SH-SY5Y (cell line): ENCODE measurements around the gene VGF.

Experiments used
- GATA2 ChIP-seq: IDR thresholded peaks from 2 replicates; pipeline ENCODE4 v1.6.1; 2011; ENCODE audit warnings: mild to moderate bottlenecking, low read depth, low read length
- GATA3 ChIP-seq: IDR thresholded peaks from 2 replicates; pipeline ENCODE4 v1.6.1; 2011; ENCODE audit warnings: low read depth, mild to moderate bottlenecking, low read length, moderate library complexity

Gene VGF

GRCh38 chr7:101195884-101196283 lies 30.5 kb upstream of the VGF start:
- TF ChIP-seq GATA3, result no peak
- TF ChIP-seq GATA2, result no peak

- TF ChIP-seq GATA3 (no peak), GATA2 (no peak)
These were observed 23.7 kb upstream of the VGF start for GRCh38 chr7:101189109-101189508.

GRCh38 chr7:101186844-101187428 lies 21.6 kb upstream of the VGF start:
- TF ChIP-seq GATA3, result no peak
- no peak for TF ChIP-seq GATA2

- no peak for TF ChIP-seq GATA2
- no peak for TF ChIP-seq GATA3
These were observed 20.8 kb upstream of the VGF start for GRCh38 chr7:101186194-101186593.

GRCh38 chr7:101185258-101185839 lies 20.0 kb upstream of the VGF start:
- TF ChIP-seq GATA3, result no peak

- no peak for TF ChIP-seq GATA3
- TF ChIP-seq GATA2, result no peak
These were observed 14.9 kb upstream of the VGF start, which contains the start of gene NAT16 for GRCh38 chr7:101180130-101180755. TSS of gene NAT16 (minus strand) at chr7:101180293. CDS start at chr7:101174807, 5,486 bp downstream.

GRCh38 chr7:101179713-101180112 lies 14.3 kb upstream of the VGF start:
- no peak for TF ChIP-seq GATA3
- no peak for TF ChIP-seq GATA2

GRCh38 chr7:101179117-101179516 lies 13.7 kb upstream of the VGF start:
- TF ChIP-seq GATA2, result no peak
- TF ChIP-seq GATA3, result no peak

GRCh38 chr7:101177644-101178043 lies 12.3 kb upstream of the VGF start:
- no peak for TF ChIP-seq GATA3
- no peak for TF ChIP-seq GATA2

GRCh38 chr7:101175664-101176063 lies 10.3 kb upstream of the VGF start:
- TF ChIP-seq GATA3, result no peak
- no peak for TF ChIP-seq GATA2

- TF ChIP-seq GATA2 (no peak), GATA3 (no peak)
These were observed 9.0 kb upstream of the VGF start for GRCh38 chr7:101174322-101174854.

GRCh38 chr7:101173752-101174244 lies 8.4 kb upstream of the VGF start:
- TF ChIP-seq GATA2 (no peak), GATA3 (no peak)

GRCh38 chr7:101172854-101173751 lies 7.7 kb upstream of the VGF start:
- TF ChIP-seq GATA3, result no peak
- no peak for TF ChIP-seq GATA2
